NCI-H524 (cell line): Measurements from ENCODE around the gene CYP20A1.
"Not testable (repeated sequence)": the region's sequence is repeated elsewhere in the genome, so short reads cannot be mapped to it uniquely, and the experiment has no call there.

Experiments used
- DNase-seq, 2 experiments: peaks; one replicate each; lab custom pipeline; 2025; lab: John Stamatoyannopoulos, UW

CYP20A1 gene

GRCh38 chr2:203280428-203281064 is 41.7 kb downstream of the CYP20A1 start:
- DNase-seq = no peak

GRCh38 chr2:203282101-203282500 is 43.3 kb downstream of the CYP20A1 start:
- DNase-seq = no peak

- no peak for DNase-seq
These were observed 47.7 kb downstream of the CYP20A1 start for GRCh38 chr2:203286532-203286931.

DNA sequence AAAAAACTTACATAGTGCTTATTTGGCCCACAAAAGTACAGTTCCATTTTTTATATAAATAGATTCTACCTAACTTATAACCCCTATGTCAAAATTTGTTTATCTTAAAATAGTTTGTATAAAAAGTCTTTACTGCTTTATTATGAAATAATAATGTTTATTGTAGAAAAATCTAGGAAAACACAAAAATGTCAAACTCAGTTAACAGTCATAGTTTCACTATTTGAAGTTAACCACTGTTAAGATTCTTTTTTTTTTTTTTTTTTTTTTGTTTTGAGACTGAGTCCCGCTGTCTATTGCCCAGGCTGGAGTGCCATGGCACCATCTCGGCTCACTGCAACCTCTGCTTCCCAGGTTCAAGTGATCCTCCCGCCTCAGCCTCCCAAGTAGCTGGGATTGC is 62.8 kb downstream of the CYP20A1 start:
- no peak for DNase-seq

DNA sequence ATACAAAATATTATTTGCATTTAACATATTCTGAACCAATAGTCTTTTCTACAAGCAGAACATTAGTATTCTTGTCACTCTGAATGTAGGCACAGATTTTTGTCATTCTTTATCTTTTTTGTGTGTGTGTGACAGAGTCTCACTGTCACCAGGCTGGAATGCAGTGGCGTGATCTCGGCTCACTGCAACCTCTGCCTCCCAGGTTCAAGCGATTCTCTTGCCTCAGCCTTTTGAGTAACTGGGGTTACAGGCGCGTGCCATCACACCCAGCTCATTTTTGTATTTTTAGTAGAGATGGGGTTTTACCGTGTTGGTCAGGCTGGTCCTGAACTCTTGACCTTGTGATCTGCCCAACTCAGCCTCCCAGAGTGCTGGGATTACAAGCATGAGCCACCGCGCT is 63.8 kb downstream of the CYP20A1 start:
- not testable (repeated sequence) for DNase-seq

DNA sequence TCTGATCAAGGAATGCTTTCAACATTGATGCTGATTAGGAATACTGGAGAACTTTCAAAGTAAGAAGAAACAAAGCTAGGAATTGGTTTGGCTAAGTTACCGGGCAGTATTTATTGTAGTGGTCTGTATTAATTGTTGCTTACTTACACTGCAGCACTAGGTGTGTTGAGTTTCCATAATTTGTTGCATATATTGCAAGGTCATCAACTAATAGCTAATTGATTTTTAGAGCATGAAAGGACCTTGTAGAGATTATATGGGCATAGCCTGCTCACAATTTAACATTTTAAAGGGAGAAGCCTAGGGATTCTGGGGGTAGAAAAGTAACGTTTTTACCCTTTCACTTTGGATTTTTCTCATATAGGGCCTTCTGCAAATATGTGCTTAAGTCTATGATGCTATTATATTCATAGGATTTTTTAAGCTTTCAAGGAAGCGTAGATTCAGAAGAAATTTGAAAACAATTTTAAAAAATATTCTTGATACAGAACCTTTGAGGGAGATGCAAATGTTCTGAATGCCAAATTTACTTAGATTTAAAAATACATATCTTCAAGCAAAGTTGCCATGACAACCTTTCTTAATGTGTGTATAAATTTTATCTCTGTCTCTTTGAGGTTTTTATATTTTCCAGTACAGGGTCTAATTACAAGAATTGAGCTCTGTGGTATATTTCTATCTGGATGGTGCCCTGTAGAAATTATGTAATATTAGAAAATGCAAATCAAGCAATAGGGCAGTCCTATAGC is 72.0 kb downstream of the CYP20A1 start:
- no peak for DNase-seq

DNA sequence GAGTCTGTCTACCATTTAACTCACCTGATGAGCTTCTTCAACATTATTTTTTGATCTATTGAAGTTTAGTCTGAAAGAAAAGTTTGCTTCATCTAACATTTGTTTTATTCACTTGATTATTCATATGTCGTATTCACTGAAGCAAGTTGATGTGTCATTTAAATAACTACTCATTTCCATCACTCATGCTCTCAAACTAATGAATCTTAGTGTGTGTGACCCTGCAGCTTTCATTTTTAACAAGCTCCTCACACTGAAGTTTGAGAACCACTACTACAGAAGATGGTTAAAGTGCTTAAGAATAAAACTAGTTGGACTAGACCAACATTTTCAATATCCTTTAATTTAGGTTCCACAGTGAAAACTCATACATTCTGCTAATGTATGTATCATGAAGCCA is 87.5 kb downstream of the CYP20A1 start:
- no peak for DNase-seq

DNA sequence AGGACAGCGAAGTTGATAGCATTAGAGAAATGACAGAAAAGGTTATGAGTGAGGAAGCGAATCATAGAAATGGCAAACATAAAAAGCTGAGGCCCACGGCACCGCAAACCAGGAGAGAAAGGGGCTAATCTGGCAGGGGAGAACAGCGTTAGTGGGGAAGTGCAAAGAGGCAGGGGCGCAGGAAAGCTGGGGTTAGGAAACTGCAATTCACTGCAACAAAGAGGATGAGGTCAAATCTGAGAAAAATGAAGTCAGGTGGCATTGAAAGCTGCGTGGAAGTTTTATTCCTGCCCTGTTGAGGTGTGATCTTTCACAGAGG is 88.7 kb downstream of the CYP20A1 start:
- DNase-seq = no peak

DNA sequence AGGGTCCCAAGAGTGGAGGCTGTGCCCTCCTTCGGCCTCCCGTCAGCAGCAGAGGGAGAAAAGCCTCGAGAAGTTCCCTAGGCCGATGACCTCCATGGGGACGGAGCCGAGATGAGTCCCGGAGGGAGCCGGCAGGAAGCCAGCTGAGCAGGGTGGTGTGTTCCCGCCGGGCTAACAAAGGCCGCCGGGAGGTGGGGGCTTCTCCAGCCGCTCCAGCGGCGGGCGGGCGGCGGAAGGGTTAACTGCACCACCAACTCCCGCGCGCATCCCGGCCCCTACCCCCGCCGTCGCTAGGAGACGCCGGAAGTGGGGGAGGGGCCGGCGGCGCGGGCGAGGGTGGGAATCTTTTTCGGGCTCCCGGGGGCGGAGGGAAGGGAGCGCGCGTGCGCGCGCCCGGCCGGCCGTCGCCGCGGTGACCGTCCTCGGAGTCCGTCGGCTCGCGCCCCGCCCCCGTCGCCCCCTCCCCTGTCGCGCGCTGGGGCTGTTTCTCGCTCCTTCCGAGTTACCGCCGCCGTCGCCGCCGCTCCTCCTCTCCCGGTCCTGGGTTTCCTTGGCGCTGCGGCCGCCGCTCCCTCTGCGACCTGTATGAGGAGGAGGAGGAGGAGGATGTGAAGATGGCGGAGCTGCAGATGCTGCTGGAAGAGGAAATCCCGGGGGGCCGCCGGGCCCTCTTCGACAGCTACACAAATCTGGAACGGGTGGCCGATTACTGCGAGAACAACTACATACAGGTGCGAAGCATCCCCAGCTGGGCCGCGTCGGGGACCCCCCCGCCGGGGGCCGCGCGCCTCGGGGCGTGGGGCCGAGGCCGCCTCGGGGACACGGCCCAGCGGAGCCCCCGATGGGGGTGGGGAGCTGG is 89.3 kb downstream of the CYP20A1 start, which contains the start of gene ABI2:
TSS of gene ABI2 (plus strand) at position 494 of the 859 bp plus-strand sequence. CDS start at position 615, 121 bp downstream.
- peak; percentile 80 to 90 for DNase-seq

- DNase-seq = peak; percentile 2 to 40
These were observed 90.1 kb downstream of the CYP20A1 start for GRCh38 chr2:203328760-203329540.

DNA sequence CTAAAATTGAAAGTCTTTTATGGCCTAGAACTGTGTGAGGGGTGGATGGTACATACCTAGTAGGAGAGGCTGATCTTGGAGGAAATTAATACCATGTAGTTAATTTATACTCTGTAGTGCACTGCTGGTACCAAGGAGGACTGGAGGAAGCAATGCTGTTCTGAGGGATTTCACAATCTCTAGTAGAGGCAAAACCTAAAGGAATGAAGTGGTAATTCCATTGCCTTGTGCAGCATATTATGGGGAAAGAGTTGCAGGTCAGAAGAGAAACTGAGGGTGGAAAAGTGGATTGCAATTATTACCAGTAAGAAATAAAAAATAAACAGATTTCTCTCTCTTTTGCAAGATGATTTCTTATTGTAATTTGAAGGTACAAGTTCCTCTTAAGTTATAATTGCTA is 91.6 kb downstream of the CYP20A1 start:
- DNase-seq = no peak

DNA sequence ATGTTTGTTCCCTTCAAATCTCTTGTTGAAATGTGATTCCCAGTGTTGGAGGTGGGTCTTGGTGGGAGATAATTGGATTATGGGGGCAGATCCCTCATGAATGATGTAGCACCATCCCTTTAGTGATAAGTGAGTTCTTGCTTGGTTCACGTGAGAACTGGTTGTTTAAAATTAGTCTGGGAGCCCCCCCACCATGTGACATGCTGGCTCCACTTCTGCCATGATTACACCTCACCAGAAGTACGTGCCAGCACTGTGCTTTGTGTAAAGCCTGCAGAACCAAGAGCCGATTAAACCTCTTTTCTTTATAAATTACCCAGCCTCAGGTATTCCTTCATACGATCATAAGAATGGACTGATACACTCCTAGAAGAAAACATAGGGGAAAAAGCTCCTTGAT is 99.5 kb downstream of the CYP20A1 start:
- DNase-seq = peak in 1 of 2 experiments; percentile 38

GRCh38 chr2:203340791-203341487 is 102.1 kb downstream of the CYP20A1 start:
- DNase-seq = no peak

DNA sequence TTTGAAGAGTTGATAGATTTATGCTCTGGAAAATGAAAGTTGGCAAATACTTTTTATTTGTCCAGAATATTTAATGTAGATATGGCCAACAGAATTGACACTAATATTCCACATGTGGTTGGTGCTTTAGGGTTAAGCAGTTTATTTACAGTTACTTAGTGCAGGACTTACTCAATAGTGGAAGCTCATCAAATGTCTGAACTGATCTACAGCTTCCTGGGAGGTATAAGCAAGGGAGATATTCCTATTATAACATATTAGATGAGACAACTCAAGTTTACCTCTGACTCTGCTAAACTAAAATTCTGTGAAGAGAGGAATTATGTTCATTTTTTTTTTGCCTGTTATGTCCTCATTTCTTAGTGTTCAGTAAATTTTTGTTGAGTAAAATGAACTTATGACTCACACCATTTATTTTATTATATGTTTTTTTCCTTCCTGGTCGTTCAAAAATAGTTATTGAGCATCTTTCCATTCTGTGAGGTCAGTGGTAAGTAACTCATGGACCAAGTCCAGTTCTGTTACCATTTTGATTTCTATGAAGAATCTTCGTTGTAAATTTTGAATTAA is 103.0 kb downstream of the CYP20A1 start:
- DNase-seq = no peak

GRCh38 chr2:203342374-203342773 is 103.6 kb downstream of the CYP20A1 start:
- DNase-seq = not testable (repeated sequence)

DNA sequence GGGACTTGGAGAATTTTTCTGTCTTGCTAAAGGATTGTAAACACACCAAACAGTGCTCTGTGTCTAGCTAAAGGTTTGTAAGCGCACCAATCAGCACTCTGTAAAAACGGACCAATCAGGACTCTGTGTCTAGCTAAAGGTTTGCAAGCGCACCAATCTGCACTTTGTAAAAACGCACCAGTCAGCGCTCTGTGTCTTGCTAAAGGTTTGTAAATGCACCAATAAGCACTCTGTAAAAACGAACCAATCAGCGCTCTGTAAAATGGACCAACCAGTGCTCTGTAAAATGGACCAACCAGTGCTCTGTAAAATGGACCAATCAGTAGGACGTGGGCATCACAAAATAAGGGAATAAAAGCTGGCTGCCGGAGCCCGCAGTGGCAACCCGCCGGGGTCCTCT is 105.8 kb downstream of the CYP20A1 start:
- no peak for DNase-seq

GRCh38 chr2:203346612-203347011 is 107.8 kb downstream of the CYP20A1 start:
- DNase-seq = no peak

DNA sequence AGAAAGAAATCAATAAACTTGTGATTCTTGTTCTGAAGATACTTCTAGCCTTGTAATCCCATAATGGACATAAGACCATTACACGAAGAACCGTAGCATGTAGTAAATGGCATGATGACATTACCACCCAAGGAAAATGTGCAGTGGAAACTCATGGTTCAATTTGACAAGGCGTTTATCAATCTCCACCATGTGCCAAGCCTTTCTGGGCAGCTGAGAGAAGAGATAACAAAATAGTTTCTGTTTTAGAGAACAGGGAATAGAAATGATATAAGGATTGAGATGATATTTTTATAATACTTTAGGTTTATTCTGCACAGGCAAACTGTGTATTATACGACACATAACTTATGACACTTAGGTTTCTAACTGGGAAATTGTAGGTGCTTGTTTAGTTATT is 108.6 kb downstream of the CYP20A1 start:
- DNase-seq = no peak

GRCh38 chr2:203352604-203353255 is 113.9 kb downstream of the CYP20A1 start:
- DNase-seq = no peak

GRCh38 chr2:203354966-203355365 is 116.1 kb downstream of the CYP20A1 start:
- DNase-seq = no peak
